Keratinocyte (primary cell): ENCODE data around the gene SLC38A8. TPM values are rescaled to one million over a fixed set of nuclear protein-coding genes. Genes with fewer than 3 reads are reported as not detected.

ENCODE experiments used
- DNase-seq: peaks from one replicate; pipeline ENCODE4 v3.0.0-alpha.2; 2011; ENCODE audit warnings: low read depth, missing footprints, low spot score
- FAIRE-seq: peaks from 2 replicates; lab custom pipeline; 2011; peaks lifted over from hg19 to GRCh38; lab: Jason Lieb, UNC
- H2AFZ ChIP-seq: 2 replicates; pipeline ENCODE4 v1.6.0; 2012; ENCODE audit warnings: low read length, control low read depth, inconsistent platforms; ENCODE audit not compliant: control insufficient read depth
- H3K27ac ChIP-seq: 2 replicates; pipeline ENCODE4 v1.5.1; 2011; ENCODE audit warnings: low read length; ENCODE audit not compliant: control insufficient read depth, insufficient read depth
- H3K27me3 ChIP-seq: 3 replicates; pipeline ENCODE4 v1.6.0; 2011; ENCODE audit warnings: low read length; ENCODE audit not compliant: control insufficient read depth, insufficient read depth; ENCODE audit errors: extremely low read depth
- H3K36me3 ChIP-seq, 2 experiments: 2 replicates in 1 of 2; 3 replicates in 1 of 2; pipeline ENCODE4 v1.5.1; 2011; ENCODE audit warnings: low read length in 2 of 2, mild to moderate bottlenecking in 1 of 2; ENCODE audit not compliant: control insufficient read depth in 2 of 2, insufficient read depth in 2 of 2; ENCODE audit errors: extremely low read depth in 1 of 2
- H3K4me1 ChIP-seq: 3 replicates; pipeline ENCODE4 v1.5.1; 2011; ENCODE audit warnings: low read length; ENCODE audit not compliant: control insufficient read depth, insufficient read depth; ENCODE audit errors: extremely low read depth
- H3K4me2 ChIP-seq: 3 replicates; pipeline ENCODE4 v1.6.0; 2011; ENCODE audit warnings: low read depth, low read length; ENCODE audit not compliant: control insufficient read depth, insufficient read depth; ENCODE audit errors: extremely low read depth
- H3K4me3 ChIP-seq, 3 experiments: fragments of 200-600 bp in 1 of 3; sonication (generic) in 1 of 3; 2 replicates in 2 of 3; 3 replicates in 1 of 3; pipeline ENCODE4 v1.5.1; 2011 to 2016; ENCODE audit warnings: low read length in 3 of 3, mild to moderate bottlenecking in 3 of 3, control low read depth in 2 of 3, inconsistent platforms in 1 of 3, low read depth in 1 of 3, mixed read lengths in 1 of 3, mixed run types in 1 of 3, moderate library complexity in 1 of 3; ENCODE audit not compliant: control insufficient read depth in 2 of 3, insufficient read depth in 2 of 3; ENCODE audit errors: extremely low read depth in 1 of 3
- H3K79me2 ChIP-seq: 2 replicates; pipeline ENCODE4 v1.6.0; 2012; ENCODE audit warnings: low read length; ENCODE audit not compliant: control insufficient read depth, insufficient read depth
- H3K9ac ChIP-seq: 3 replicates; pipeline ENCODE4 v1.6.0; 2011; ENCODE audit warnings: low read length; ENCODE audit not compliant: control insufficient read depth, insufficient read depth; ENCODE audit errors: extremely low read depth
- H3K9me1 ChIP-seq: 3 replicates; pipeline ENCODE4 v1.6.0; 2011; ENCODE audit warnings: low read length; ENCODE audit not compliant: control insufficient read depth, insufficient read depth; ENCODE audit errors: extremely low read depth
- H3K9me3 ChIP-seq: 2 replicates; pipeline ENCODE4 v1.5.1; 2012; ENCODE audit warnings: low read depth, low read length; ENCODE audit not compliant: control insufficient read depth
- H4K20me1 ChIP-seq: 3 replicates; pipeline ENCODE4 v1.6.0; 2011; ENCODE audit warnings: low read length; ENCODE audit not compliant: control insufficient read depth, insufficient read depth; ENCODE audit errors: extremely low read depth
- CTCF ChIP-seq, 3 experiments: IDR thresholded peaks in 1 of 3; conservative IDR thresholded peaks in 1 of 3; optimal IDR thresholded peaks in 1 of 3; 2 replicates in 2 of 3; 3 replicates in 1 of 3; pipeline versions ENCODE3 to v1.5.1; 2011; ENCODE audit warnings: low read length in 3 of 3, mild to moderate bottlenecking in 3 of 3, moderate library complexity in 2 of 3, control low read depth in 1 of 3, inconsistent platforms in 1 of 3; ENCODE audit not compliant: insufficient read depth in 2 of 3; ENCODE audit errors: extremely low read depth in 1 of 3
- EZH2 ChIP-seq: IDR thresholded peaks from one replicate; pipeline ENCODE4 v1.6.1; 2012; ENCODE audit warnings: inconsistent platforms, mild to moderate bottlenecking, low read length, moderate library complexity
- dilution Hi-C: fragments of 300-500 bp; cut with MboI; formaldehyde crosslinking; loops from one replicate; pipeline ENCODE4 v1.7.0; 2020; ENCODE audit warnings: low sequenced_read_pairs; ENCODE audit not compliant: extremely low pct_ligation_motif_present
- polyA plus RNA-seq, 5 experiments: library from polyadenylated mRNA; depleted of rRNA in 3 of 5; stranded (reverse) in 3 of 5; stranded (forward) in 1 of 5; unstranded in 1 of 5; fragments of >200 nt; gene quantifications; 1 replicate in 1 of 5; 2 replicates in 3 of 5; 3 replicates in 1 of 5; pipeline versions ENCODE4 v1.2.1 to v1.2.3, GENCODE V29; 2011 to 2012; ENCODE audit warnings: missing spikeins in 2 of 5, low read depth in 1 of 5, low replicate concordance in 1 of 5

The SLC38A8 gene
- polyA plus RNA-seq, 1 donor (not counting 4 experiments of a cell fraction or from before 2014, with no cell fraction given): not detected

DNA sequence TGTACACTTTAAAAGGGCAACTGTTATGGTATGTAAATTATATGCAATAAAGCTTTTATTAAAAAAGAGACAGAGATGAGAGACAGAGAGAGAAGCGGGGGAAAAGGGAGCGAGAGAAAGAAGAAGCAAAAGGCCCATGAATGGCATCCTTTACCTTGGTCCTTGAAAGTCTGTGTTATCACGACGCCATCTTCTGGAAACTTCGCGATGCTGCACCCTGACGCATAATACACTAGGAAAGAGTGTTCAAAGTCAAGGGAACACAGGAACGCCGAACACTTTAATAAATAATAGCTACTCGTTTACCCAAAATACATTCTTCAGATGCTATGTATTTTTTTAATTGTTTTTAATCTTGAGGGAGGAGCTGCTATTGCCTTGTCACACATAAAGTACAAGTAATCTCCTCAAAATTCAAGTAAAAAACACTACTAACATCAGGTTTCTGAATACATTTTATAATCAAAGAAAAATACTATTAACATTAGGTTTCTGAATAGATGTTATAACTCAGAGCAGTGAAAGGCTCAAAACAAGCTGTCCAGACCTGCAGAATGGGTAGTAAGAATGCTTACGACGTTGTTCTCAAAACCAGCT, 23.0 kb upstream of the SLC38A8 start:
- no peak overlapping the region for H3K27ac ChIP-seq
- H2AFZ ChIP-seq: no peak overlapping the region
- H3K4me1 ChIP-seq: no peaks in the 10 kb centered on the region
- no peaks in the 10 kb centered on the region for H3K9me3 ChIP-seq
- H3K4me2 ChIP-seq: no peak overlapping the region
- no peaks in the 10 kb centered on the region for H3K9me1 ChIP-seq
- no peaks in the 10 kb centered on the region for H3K79me2 ChIP-seq
- H3K4me3 ChIP-seq: no peak overlapping the region
- TF ChIP-seq EZH2: no peak
- TF ChIP-seq CTCF (optimal IDR thresholded peaks at IDR 0.05 in 1 of 3, IDR thresholded peaks at IDR 0.05 in 1 of 3, conservative IDR thresholded peaks at IDR 0.05 in 1 of 3; ENCODE audit: extremely low read depth in 1 of 3, insufficient read depth in 2 of 3, low read length in 3 of 3): peak; percentile 71 to 83 (median 74)
- no peaks in the 10 kb centered on the region for H4K20me1 ChIP-seq
- H3K9ac ChIP-seq: no peak overlapping the region
- dilution Hi-C loops: no loop called here
- H3K36me3 ChIP-seq: peaks cover 32 to 36% of the 10 kb centered on the region in 2 experiments
- FAIRE-seq: peak; percentile 51
- no peaks in the 10 kb centered on the region for H3K27me3 ChIP-seq
- no peak for DNase-seq

DNA sequence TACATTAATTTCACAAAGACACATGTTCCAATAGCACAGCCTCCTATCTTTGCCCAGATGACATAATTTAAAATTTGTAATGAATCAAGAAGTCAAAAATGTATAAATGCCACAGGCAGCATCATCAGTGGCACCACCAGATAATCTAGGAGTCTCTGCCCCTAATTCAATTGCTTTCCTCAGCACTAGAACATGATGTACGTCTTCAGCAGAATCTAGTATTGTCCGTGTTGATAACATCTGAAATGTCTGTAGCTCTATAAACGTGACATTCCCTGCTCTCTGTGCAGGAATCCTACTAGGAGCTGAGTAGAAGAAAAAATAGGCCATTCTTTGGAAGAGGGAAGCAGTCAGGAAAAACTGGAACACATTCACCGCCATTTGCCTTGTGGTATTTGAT, 21.4 kb upstream of the SLC38A8 start:
- Histone ChIP-seq H3K4me1 (no peaks in the 10 kb centered on the region), H3K79me2 (no peaks in the 10 kb centered on the region), H3K27me3 (no peaks in the 10 kb centered on the region), H4K20me1 (no peaks in the 10 kb centered on the region), H2AFZ (no peak overlapping the region), H3K4me3 (no peak overlapping the region), H3K36me3 (peaks cover 29 to 38% of the 10 kb centered on the region in 2 experiments), H3K9me1 (no peaks in the 10 kb centered on the region), H3K27ac (no peak overlapping the region), H3K4me2 (no peak overlapping the region), H3K9me3 (no peaks in the 10 kb centered on the region), H3K9ac (no peak overlapping the region)
- dilution Hi-C loops: no loop called here
- no peak for DNase-seq
- TF ChIP-seq CTCF (optimal IDR thresholded peaks at IDR 0.05 in 1 of 3, IDR thresholded peaks at IDR 0.05 in 1 of 3, conservative IDR thresholded peaks at IDR 0.05 in 1 of 3; ENCODE audit: extremely low read depth in 1 of 3, insufficient read depth in 2 of 3, low read length in 3 of 3): no peak
- TF ChIP-seq EZH2: no peak
- no peak for FAIRE-seq
